Stimulated activated CD8-positive, alpha-beta memory T cell treated with anti-CD3 and anti-CD28 coated beads, Interleukin-15, amount 100 ng/mL, for 48 hours (primary cell): ENCODE measurements around the gene ZBTB32.
A peak's percentile ranks its signal among the peaks of the same experiment; 100 is the strongest.

ENCODE experiments used
- DNase-seq, 2 donors: peaks; one replicate each; pipeline ENCODE4 v3.0.0-alpha.2; 2020; ENCODE audit warnings: low read depth in 2 of 2

The ZBTB32 gene

DNA sequence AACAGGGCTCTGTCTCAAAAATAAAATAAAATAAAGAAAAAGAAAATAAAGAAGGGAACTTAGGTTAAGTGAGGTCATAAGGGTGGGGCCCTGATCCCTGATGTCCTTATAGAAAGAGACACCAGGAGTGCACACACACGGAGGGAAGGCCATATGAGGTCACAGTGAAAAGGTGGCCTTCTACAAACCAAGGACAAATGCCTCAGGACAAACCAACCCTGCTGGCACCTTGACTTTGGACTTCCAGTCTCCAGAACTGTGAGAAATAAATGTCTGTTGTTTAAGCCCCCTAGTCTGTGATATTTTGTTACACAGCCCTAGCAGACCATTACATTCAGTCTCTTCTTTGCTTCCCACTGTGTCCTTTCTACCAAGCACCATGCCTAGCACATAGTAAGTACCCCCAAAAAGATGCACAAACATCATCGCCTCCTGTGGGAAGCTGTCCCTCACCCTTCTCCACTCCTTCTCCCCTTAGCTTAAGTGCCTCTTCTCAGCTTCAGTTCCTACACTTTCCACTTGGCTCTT, 8.4 kb upstream of the ZBTB32 start:
- no peak for DNase-seq

- no peak for DNase-seq
Observed at GRCh38 chr19:35696835-35697234, 7.5 kb upstream of the ZBTB32 start.

DNA sequence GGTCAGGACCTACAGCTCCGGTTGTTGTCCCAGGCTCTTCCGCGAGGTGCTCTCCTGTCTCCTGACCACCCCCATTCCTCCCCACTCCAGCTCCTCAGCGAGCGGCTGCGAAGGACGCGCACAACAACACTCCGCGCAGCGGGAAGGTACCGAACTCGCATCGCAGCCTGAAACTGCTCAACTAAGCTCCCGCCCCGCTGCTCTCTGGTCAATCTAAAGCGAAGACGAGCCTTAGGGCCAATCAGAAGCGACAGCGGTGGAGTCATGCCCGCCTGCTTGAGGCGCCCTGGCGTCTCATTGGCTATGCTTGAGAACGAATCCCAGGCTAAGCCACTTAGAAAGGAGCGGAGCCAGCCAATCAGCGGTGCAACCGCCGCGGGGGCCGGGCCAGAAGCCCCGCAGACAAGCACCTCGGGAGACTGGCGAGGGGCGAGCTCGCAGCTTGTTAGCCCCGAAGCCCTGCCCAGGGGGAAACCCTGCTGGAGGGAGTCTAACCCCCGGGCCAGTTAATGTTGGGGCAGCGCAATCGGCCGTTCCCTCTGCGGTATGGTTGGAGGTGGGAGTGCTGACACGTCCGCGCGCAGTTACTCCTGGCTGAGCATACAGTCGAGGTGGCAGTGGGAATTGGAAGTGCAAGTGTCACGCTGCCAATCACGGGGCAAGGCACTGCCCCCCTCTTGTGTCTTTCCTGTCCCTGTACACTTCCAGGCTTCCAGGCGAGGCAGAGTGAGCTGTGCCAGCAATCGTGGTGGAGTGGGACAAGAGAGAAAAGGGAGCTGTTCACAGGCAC, 1.9 kb upstream of the ZBTB32 start:
- DNase-seq, result peak; percentile 92 to 93

DNA sequence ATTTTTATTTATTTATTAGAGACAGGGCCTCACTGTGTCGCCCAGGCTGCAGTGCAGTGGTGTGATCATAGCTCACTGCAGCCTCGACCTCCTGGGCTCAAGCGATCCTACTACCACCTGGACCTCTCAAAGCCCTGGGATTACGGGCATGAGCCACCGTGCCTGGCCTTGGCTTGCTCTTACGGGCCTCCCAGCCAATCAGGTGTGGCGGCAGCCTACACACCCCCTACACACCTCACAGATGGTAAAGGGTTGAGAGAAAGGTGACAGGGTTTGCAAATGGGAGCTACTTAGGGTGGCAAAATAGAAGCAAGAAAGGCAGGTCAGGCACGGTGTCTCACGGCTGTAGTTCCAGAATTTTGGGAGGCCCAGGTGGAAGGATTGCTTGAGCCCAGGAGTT, 1.0 kb upstream of the ZBTB32 start:
- no peak for DNase-seq

DNA sequence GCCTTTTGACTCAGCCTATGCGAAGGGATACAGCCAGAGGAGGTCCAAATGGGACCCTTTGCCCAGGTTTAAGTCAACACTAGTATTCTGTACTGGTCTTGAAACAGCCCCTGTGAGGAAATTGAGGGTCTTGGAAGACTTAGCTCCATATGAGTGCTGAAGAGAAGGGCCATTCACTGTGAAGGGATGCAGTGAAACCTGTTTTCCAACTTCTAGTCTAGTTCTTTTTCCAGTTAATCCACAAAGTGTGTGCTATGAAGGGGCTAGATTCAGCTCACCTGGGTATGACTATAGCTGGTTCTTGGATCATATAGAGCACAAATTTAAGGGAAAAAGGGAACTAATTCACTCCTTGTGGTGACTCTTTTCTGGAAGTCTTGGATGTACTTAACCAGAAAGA, 4.0 kb downstream of the ZBTB32 start:
- DNase-seq, result no peak

GRCh38 chr19:35710784-35711723, 6.7 kb downstream of the ZBTB32 start:
- peak; percentile 74 to 76 for DNase-seq

DNA sequence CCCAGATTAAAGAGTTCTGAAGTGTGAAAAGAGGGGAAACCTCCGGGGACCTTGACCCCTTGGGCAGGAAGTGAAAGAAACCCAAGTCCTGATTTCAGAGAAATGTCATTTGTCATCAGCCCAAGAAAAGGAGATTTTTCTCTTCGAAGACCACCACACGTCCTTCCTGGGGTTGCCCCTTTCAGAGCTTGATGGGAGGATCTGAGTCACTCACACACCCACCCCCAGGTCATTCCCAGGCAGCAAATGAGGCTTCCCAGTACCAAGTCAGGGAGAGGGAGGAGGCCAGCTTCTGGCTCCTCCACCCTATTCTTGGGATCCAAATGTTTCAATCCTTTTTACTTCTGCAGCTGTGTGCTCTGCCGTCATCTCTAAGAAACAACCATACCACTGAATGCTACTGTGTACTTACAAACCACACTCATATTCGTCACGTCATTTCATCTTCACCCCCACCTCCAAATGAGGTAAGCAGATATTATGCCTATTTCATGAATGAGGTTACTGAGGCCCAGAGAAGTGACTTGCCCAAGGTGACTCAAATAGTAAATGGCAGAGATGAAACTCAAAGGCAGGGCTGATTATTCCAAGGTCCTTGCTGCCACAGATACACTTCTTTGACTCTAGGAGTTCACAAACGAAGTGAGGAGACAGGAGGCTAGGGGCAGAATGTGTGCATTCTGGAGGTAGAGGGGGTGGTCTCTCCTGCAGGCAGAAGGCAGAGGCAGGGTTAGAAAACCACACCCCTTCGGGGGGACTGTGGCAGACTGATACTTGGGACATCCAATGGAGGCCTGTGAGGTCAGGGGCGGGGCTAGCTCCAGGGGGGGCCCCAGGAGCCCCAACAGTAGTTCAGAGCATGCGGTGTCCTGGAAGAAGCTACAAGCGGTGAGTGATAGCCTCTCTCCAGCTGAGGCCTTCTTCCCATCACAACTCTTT, 8.5 kb downstream of the ZBTB32 start:
- peak; percentile 86 to 89 for DNase-seq

DNA sequence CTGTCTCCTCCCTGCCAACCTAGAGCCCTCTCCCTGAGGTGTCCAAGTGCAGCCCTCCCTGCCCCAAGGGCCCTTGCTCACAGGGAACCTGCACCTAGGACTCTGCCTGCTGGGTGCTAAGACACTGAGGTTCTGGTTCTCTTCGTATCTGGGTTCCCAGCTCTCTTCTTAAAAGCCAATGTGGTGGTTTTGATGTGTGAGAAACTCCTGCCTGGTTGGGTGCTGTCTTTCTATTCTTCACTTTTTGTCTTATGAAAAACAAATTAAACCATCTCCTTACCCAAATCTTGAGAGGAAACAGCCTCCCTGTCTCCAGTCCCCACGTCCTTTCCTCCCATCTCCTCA, 9.1 kb downstream of the ZBTB32 start:
- DNase-seq, result no peak

- DNase-seq, result no peak
Observed at GRCh38 chr19:35713904-35714495, 9.6 kb downstream of the ZBTB32 start.

DNA sequence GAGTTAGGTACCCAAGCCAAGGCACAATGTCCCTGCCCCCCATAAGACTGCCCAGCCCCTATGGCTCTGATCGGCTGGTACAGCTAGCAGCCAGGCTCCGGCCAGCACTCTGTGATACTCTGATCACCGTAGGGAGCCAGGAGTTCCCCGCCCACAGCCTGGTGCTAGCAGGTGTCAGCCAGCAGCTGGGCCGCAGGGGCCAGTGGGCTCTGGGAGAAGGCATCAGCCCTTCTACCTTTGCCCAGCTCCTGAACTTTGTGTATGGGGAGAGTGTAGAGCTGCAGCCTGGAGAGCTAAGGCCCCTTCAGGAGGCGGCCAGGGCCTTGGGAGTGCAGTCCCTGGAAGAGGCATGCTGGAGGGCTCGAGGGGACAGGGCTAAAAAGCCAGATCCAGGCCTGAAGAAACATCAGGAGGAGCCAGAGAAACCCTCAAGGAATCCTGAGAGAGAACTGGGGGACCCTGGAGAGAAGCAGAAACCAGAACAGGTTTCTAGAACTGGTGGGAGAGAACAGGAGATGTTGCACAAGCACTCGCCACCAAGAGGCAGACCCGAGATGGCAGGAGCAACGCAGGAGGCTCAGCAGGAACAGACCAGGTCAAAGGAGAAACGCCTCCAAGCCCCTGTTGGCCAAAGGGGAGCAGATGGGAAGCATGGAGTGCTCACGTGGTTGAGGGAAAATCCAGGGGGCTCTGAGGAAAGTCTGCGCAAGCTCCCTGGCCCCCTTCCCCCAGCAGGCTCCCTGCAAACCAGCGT, 10.4 kb downstream of the ZBTB32 start:
- no peak for DNase-seq

GRCh38 chr19:35715355-35715809, 11.0 kb downstream of the ZBTB32 start:
- no peak for DNase-seq

GRCh38 chr19:35715981-35716800, 11.8 kb downstream of the ZBTB32 start:
- no peak for DNase-seq

DNA sequence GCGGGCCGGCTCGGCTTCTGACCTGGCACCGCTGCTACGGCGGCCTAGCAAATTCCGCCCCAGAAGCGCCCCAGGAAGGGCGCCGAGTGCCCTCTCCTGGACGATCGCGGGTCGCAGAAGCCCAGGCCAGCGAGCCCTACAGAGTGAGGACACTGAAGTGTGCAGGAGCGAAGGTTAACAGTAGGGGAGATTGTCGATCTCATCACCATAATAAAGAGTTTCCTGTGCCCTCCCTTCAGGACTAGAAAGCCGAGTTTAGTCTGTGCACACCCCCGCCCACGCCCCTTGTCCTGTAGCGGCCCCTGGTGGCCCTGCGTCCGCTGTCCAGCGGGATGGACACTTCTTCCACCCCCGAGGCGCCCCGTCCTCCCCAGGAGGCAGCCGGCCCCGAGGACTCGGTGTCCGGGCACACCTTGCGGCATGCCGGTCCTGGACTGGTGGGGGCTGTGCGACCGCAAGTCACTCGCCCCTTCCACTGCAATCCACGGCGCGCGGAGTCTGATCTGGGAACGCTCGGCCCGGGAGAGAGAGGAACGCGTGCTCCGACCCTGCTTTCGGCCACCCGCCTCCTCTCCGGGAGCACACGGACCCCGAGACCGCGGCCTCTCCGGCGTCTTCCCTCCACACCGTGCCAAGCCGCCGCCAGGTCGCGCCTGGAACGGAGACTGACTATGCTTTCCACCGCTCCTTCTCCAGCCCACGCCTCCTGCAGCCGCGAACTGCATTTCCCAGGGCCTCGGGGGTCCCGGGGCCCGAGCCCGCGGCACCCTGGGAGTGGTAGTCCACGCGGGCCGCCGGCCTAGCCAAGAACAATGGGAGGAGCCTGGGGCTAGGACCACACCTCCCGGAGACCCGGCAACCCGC, 12.7 kb downstream of the ZBTB32 start:
- peak; percentile 72 to 96 for DNase-seq

GRCh38 chr19:35717665-35718344, 13.4 kb downstream of the ZBTB32 start, which contains the start of gene KMT2B:
Gene KMT2B, plus strand, starts transcription at chr19:35718003. Its CDS starts 16 bp downstream, at chr19:35718019.
- DNase-seq, result peak in 1 of 2 donors; percentile 95

- peak; percentile 49 to 59 for DNase-seq
Observed at GRCh38 chr19:35718345-35719041, 14.1 kb downstream of the ZBTB32 start.

DNA sequence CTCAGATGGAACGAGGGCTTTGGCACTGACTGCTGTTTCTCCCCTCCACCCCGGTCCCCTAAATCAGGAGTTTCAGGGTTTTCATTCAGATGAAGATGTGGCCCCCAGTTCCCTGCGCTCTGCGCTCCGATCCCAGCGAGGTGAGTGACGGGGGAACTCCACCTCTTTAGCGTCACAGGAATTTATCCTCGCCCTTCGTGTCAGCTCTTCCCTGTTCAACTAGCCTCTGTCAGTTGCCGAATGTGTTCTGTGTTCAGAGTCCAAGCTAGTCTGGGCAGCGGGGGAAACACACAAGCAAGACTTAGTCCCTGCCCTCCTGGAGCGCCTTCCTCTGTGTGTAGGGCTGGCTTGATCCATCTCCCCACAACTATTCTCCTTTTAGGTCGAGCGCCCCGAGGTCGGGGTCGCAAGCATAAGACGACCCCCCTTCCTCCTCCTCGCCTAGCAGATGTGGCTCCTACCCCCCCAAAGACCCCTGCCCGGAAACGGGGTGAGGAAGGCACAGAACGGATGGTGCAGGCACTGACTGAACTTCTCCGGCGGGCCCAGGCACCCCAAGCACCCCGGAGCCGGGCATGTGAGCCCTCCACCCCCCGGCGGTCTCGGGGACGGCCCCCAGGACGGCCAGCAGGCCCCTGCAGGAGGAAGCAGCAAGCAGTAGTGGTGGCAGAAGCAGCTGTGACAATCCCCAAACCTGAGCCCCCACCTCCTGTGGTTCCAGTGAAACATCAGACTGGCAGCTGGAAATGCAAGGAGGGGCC, 15.2 kb downstream of the ZBTB32 start:
- DNase-seq, result no peak
